AML-193 (cell line): ENCODE data around the gene MON1A.
A peak's percentile ranks its signal among the peaks of the same experiment; 100 is the strongest.

Experiments
- DNase-seq, 2 experiments: peaks; one replicate each; lab custom pipeline; 2025; lab: John Stamatoyannopoulos, UW

The MON1A gene

DNA sequence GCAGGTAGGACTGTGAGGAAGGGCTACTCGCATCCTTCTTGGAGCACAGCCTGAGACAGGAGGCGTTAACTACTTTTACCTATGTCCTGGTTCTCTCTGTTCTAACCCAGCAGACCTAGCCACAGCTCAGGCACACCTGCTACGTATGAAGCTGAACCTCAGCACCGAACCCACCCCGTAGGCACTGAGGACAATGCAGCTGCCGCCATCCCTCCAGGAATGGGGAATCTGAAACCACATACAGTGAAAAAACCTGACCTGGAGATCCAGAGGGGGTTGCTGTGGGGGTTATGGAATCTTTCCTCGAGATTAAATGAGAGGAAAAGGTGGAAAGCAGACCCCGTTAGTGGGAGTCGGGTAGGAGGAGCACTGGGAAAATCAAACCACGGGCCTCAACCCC is 40.3 kb downstream of the MON1A start:
- DNase-seq, result no peak

DNA sequence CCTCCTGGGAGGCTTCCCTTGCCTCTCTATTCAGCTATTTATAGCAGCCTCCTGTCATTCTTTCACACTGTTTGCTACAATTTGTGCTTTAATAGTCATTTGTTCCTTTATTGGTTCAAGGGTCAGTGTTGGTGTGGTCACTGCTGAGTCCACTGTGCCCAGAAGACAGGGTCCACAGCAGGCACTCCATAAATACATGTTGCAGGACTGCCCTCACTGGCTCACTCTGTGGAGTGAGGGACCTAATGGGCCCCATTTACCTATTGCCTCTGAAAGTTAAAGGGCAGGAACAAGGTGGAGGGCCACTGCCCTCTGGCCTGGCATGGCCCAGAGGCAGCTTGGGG is 42.7 kb downstream of the MON1A start:
- DNase-seq, result no peak

DNA sequence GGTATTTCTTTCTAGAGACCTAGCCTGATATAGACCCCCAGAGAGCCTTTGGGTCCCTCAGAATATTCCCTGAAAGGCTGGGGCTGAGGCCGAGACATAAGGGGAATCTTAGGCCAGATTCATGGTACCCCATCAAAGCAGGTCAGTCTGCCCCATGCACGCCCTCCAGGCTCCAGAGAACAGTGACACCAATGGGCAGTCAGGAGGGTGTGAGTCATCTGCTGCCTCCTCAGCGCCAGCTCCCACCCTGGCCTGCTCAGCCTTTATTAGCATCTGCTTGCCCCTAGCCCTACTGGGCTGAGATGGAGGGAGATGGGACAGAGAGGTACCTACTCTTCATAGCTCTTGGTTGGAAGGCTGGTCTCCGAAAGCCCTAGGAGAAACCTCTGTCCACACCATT is 45.6 kb downstream of the MON1A start:
- no peak for DNase-seq

DNA sequence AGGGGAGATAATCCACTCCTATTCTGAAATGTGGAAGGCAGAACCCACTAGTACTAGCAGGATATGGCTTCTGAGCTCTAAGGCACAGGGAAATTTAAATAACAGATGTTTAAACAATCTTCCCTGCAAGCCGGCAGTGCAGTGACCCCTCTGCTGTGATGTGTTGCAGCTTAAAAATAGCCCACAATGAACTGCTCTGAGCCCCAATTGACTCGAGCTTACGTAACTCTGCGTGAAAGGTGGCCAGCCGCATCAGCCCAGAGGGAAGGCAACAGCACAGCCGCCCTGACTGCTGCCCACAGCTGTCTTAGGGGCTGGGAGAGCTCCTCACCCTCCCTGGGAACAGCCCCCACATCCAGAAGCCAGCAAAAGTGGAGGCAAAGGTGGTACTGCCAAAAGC is 47.4 kb downstream of the MON1A start:
- peak; percentile 55 to 73 for DNase-seq

DNA sequence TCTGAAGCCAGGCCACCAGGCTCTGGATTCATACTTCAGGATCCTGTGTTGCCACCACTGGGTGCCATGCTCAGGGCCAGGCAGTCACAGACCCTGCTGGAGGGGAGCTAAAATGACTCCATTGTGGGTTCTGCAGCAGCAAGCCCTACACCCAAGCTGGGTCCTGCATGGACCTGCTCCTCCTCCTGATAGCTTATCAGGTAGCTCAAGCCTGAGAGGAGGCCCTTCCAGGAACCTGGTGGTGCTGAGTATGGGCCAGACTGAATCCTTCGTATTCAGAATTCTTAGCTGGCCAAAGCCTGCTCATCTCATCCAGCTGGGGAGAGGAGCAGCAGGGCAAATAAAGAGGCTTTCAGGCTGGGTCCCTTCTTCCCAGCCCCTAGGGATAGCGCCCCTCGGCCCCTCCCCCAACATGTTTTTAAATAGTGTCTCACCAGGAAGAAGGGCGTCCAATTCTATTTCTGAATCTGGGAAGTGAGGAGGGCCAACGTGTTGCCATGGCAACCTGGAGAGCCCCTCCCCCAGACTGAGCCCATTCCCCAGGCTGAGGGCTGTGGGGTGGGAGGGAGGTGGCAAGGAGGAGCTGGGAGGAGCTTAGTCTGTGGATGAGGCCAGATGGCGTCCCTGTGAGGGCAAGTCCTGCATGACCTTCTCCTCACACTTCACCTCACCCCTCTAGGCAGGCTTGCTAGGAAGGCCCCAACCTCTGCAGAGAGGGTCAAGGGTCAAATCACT is 48.9 kb downstream of the MON1A start:
- DNase-seq, result no peak

DNA sequence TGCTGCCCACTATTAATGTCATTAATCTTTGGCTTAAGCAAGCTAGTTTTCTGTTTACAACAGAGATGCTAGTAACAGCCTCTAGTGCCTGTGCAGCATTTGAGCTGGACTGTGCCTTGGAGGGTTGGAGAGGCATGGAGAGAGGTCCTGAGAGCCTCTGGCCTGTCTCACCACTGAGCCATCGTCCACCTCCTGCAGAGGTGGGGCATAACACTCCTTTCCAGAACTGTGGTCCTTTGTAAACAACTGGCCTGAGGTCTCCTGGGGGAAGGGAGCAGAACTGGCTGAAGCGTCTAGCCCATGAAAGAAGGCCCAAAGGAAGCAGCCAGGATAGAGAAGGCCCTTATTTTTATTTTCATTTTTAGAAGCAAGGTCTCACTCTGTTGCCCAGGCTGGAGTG is 49.9 kb downstream of the MON1A start:
- no peak for DNase-seq

DNA sequence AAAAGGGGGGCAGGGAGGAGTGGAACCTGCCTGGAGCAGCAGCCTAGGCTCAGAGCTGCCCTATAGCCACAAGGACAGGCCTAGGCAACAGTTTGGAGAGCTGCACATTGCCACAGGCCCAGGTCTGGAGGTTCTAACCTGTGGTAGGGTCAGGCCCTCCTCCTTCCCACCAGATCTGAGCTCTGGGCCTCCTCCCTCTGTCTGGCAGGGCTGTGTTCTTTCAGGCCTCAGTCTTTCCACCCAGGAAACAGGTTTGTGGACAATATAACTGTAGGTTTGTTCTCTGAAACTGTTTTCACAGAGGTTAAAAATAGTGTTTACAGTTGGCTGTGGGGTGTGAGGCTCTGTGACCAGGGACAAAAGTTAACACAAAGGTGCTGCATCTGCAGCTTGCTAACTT is 50.9 kb downstream of the MON1A start:
- DNase-seq, result no peak

DNA sequence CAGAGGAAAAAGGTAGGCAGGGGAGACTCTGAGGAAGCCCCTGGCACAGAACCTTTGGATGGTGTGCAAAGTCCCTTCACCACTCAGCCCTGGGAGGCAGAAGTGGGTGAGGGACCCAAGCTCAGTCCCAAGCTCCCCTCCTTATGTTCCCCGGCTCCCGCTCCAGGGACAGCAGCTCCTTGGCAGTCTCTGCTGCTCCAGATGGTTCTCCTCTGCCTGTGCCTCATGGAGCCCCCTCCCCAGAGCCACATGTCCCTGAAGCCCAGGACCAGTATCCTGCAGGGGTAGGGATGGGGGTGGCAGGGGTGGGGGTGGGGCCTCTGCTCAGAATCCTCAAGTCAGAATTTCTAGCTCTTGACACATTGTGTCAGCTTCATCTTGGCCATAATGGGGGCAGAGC is 51.9 kb downstream of the MON1A start:
- DNase-seq, result no peak

DNA sequence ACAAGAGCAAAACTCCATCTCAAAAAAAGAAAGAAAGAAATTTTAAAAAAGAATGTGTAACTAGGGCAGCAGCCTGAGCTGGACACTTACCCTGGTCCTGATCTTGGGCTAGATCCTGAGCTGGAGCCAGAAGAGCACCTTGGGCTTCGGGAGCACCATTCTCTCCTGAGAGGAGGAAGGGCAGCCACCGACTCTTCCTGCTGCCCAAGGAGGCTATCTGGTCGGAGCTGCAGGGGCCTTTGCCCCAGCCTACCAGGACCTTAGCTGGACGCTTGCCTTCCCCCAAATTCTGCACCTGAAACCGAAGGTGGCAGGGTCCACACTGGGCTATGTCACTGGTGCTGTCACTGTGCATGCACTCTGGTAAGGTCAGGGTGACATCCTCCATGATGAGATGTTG is 53.0 kb downstream of the MON1A start:
- no peak for DNase-seq

DNA sequence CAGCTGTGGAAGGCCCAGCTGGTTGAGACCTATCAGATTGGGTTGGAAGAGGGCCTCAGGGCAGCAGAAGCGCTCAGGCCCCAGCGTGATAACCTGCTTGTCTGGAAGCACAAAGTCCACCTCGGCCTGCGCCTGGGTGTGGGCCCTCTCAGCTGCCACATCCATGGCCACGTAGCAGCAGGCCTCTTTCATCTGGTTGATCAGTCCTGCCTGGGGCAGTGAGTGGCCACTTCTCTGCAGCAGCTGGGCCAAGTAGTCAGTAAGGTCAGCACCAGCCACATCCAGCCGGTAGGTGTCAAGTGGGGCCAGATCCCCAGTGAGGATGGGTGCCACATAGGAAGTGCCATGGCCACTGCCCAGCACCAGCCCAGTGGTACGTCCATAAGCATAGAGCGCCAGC is 56.0 kb downstream of the MON1A start:
- no peak for DNase-seq

DNA sequence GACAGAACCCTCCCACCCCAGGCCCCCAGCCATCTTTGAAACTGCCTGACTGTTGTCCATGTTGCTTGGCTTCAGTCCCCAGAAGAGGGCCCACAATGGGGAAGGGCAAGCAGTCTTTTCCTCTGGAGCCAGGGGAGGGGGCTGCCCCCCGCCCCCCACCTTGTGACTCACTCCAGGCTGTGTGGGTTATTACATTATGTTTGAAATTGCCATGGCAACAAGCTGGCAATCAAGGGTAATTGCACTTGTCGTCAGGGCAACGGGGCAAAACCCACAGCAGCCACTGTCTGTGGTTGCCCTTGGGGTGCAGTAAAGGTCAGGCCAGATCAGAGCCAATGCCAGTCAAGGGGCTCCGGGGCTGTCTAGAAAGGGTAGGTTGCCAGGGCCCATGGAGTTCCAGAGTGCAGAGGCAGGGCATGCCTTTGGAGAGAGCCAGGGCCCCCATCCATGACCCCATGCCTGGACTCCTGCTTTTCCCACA is 56.8 kb downstream of the MON1A start:
- DNase-seq, result no peak

DNA sequence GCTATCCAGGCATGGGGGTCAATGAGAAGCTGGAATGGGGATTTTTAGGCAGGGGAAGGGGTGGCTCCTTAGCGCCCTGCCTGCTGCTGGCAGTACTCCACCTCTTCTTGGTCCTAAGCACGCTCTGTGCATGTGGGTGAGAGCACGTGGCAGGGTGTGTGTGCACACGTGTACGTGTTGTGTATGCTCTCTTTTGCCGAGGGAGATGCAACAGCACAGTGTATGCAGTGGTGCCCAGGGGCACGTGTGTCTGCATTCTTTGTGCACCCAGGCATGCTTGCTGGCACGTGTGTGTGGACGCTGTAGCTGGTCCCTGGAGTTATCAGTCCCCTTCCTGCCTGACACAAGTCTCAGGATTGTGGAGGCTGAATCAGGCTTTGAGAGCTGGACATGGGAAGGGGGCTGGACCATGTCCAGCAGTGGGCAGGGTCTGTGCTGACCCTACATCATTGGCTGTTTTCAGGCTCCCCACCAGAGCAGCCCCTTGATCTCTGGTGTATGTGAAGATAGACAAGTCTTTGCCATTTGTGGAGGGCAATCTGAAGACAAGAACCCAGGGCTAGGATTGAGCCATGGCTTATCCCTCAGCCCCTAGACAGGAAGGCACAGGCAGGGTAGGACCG is 58.0 kb downstream of the MON1A start:
- DNase-seq, result no peak

DNA sequence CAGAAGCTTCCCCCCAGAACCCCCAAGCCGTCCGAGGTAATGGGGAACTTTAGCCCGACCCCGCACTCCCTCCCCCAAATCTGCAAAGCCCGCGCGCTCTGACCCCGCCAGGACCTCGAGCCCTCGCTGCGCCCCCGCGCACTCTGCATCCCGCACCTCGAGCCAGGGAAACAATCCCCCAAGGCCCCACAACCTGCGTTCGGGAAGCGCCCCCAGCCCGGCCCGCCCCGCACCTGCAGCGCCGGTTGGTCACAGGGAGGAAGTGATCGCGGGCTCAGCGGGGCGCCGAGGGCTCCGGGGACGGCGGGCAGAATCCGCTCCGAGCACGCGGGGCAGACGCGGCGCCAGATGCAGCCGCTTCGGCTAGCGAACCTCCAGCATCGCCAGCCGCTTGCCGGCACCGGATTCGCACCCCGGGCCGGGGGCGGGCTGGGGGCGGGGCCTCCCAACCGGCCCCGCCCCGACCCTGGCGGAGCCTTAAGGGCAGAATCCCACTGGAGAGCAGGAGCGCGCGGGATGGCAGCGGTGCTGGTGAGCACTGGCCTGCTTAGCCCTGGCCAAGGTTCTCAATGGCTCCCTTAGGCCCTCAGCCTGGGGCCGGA is 60.0 kb downstream of the MON1A start, which contains the start of gene CAMKV:
Gene CAMKV (minus strand): TSS at position 382 of the 602 bp plus-strand sequence. CDS start 7,518 bp downstream, outside the sequence.
- no peak for DNase-seq

DNA sequence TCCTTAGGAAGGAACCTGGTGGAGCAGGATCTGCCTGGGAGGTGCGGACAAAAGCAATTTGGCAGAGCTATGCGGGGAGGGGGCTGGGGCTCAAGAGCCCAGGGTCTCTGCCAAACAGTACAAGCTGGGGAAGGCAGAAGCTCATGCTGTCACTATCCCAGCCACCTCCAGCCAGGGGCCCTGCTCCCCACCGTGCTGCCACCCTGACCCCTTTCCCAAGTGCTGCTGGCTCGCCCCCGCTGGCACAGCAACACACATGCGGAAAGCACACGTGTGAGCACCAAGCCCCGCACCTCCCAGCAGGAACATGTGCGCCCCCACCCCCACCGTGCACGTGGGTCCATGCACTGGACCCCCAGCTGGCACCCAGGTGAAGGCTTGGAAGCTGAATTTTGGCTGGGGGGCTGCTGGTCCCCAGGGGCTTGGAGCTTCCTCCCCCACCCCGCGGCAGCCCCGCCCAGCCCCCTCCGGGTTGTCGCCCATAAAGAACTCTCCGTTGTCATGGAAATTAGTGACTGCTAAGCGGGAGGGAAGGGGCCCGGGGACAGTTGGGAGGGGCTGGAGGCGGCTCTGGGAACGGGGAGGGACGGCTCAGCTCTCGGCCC is 60.6 kb downstream of the MON1A start:
- DNase-seq, result no peak

DNA sequence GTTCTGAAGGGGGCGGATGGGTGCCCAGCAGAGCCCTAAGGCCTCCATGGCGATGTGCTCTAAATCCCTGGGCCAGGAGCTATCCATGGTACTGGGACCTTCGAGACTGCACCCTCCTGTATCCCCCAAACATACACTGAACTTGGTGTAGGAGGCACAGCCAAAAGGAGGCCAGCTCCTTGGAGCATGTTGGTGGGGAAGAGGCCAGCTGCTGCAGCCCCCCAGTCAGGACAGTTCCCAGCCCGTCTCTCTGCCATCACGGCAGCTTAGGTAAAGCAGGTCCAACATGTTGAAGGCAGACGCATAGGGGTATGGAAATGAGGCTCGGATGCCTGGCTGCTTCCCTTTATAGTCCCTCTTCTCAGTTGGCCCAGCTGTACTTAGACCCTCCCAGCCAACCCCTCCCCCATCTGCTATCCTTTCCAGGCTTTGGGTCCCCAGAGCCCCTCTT is 61.7 kb downstream of the MON1A start:
- DNase-seq, result peak; percentile 16 to 43

DNA sequence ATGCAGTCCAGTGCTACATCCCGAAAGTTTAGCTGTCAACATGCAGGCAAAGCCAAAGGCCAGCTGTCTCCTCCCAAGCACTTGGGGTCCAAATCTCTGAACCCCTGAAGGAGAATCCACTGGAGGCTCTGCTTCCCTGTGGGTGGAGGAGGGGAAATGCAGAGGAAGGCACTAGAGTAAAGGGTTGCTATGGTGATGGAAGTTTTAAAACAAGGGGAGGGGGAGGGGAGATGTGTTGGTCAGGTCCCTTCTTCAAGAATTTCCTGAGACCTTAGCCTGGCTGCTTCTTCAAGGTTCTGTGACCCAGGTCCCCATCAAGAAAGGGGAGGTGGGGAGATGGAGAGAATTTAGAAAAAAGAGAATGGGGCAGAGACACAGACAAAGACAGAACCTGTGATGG is 62.2 kb downstream of the MON1A start:
- no peak for DNase-seq

DNA sequence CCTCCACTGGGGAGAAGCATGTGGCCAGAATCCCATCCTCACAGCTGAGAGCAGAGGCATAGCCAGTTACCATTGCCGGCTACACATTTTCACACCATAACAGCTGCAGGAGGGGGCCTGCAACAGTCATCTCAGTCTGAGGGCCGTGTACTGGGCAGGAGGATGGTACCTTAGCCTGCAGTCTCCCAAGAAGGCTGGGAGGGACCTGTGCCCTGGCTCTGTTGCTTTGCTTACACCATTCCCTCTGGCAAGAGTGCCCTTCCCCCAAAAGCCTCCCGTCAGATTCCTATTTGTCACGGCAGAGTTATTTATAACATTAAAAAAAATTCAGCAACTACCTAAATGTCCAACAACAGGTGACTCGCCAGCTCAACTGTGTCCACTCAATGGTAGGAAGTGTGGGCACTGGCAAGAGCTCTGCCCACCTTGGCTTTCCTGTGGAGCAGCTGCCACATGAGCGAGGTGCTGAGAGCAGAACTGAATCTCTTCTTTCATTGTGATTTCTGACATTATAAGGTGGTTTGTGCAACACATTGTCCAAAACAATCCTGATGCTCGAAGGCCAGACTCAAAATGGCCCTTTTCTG is 64.3 kb downstream of the MON1A start:
- DNase-seq, result no peak

DNA sequence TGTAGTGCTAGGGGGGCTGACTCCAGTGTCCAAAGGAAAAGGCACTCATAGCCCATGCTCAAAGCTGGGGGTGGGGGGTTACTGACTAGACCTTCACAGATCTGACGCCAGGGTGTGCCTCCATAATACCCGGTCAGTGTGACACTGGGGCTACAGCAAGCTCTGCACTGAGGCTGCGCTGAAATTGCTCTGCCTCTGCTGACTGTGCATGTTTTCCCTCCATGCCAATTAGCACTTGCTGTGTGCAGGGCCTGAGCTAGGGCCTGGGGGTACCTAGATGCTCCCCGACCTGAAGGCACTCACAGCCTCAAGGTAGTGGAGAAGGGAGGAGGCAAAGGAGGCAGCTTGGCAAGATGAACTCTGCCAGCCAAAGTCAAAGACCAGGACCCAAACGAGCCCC is 65.1 kb downstream of the MON1A start:
- no peak for DNase-seq

DNA sequence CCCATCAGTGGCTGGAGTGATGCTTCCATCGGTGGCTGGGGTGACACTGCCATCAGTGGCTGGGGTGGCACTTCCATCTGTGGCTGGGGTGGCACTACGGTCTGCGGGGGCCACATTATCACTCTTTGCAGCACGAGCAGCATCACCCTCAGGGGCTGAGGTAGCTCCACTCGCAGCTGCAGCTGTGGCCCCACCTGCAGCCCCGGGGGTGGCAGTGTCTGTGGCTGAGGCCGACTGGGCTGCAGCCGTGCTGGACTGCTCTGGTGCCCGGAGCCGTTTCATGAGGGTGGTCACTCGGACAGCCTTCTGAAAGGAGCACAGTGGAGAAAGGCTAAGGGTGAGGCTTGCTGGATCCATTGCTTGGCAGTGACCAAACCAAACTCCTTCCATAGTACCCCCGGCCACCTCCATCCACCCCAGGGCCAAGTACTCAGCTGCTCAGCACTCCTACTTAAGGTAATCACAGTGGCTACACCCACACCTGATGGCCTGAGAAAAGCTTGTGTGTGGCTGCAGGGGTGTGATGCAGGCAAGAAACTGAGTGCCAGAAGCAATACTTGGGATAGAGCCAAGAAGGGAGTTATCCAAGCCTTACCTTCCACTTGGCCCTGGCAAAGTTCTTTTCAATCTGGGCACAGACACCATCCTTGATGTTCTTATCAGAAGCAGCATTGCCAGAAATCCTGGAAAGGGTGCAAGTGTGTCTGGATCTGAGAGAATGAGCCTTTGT is 69.9 kb downstream of the MON1A start:
- no peak for DNase-seq
